ENCODE data around the gene HIVEP1.

DNA sequence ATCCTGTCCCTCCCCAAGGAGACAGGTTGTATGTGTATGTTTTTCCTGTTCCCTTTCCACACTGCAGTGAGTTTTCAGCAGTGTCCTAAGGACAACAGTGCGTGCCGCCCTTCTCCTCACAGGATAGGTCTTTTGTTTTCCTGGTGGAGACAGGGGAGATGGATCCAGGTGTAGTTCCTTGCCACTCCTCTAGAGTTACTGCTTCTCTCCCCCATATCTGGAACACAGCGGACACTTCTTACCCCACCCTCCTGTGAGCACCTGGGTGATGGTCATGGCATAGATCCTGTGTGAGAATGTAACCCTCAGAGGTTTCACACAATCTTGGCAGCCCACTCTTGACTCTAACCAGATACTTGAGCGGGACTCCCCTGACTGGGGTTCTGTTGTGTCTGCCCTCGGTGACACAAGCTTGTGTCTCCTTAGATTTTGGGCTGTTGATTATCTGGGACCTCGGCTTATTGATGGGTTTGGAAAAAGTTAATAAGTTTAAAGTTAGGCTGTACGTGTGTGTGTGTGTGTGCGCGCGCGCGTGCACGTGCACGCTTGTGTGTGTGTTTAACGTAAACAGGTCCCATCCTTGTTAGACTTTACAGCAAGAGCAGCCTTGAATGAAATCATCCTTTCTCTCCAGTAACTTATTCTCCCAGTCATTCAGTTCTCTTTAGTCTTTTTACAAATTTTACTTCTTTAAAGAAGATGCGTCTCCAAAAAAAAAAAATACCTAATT lies 146.7 kb downstream of the HIVEP1 start:
- TF ChIP-seq EZH2 (IDR thresholded peaks at IDR 0.05), result no peak
- TF ChIP-seq POLR2AphosphoS5 (IDR thresholded peaks at IDR 0.05; ENCODE audit: borderline replicate concordance, low read depth, low read length), result no peak
- no peak for TF ChIP-seq FOXP2 (optimal IDR thresholded peaks at IDR 0.05; ENCODE audit: control extremely low read depth, extremely low read length, insufficient read depth)
